ENCODE measurements around the gene RSAD1. TPM values are rescaled to one million over a fixed set of nuclear protein-coding genes. Genes with fewer than 3 reads are reported as not detected.
"Not testable (repeated sequence)": the region's sequence is repeated elsewhere in the genome, so short reads cannot be mapped to it uniquely, and the experiment has no call there.

The RSAD1 gene
- total and polyA plus RNA-seq, 4 donors, result 17.2 to 54.7 (median 34.5) TPM

DNA sequence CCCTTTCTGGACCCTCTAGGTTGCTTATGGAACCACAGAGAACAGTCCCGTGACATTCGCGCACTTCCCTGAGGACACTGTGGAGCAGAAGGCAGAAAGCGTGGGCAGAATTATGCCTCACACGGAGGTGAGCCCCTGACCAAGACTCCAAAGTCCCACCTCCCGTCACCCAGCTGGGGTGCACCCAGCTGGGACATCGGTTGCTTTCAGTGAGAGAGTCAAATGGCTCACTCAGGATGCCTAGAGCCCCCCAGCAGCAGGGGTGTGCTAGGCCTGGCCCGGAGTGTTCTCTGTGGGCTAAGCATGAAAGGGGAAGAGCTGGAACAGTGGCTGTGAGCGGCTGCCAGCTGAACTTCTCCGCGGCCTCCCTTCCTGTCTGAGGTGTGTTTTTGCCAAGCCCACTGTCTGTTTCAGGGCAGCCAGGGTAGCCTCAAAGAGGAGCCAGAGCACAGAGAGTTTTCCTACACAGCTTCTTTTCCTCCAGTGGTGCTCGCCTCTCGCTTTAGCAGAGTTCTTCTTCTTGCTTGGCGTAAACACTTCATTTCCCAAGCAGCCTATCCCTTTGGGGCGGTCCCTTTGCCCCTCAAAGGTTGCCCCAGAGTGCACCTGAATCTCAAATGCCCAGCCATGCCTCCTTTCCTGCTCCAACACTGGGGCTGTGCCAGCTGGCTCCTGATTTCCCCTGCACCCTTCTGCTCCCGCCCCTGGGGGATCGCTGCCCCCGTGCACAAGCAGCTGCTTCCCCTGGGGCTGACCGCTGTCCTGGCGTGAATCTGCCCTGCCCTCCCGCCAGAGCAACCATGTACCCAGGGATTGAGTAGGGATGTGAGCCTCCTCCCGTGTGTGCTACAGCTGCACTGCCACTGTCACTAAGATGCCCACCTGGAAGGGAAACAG is 7.4 kb upstream of the RSAD1 start:
- Histone ChIP-seq H3K4me1 (ENCODE audit: control insufficient read depth, insufficient read depth, low read length) (peaks cover 65% of the 10 kb centered on the region), H3K27me3 (ENCODE audit: control insufficient read depth, insufficient read depth, low read length) (peaks cover 32% of the 10 kb centered on the region), H3K4me3 (ENCODE audit: low read depth, low read length) (no peak overlapping the region), H3K27ac (ENCODE audit: low read depth, low read length) (no peak overlapping the region), H3K9me3 (ENCODE audit: control insufficient read depth, insufficient read depth, low read length) (no peaks in the 10 kb centered on the region), H3K36me3 (ENCODE audit: control insufficient read depth, insufficient read depth, low read length) (peaks cover 6% of the 10 kb centered on the region)
- 81% methylated on average over 20 of the region's 22 CpGs for WGBS (ENCODE audit: insufficient coverage)
- DNase-seq (ENCODE audit: low read depth in 4 of 6, low spot score in 6 of 6), result no peak

- no peak for DNase-seq (ENCODE audit: low read depth in 4 of 6, low spot score in 6 of 6)
- Histone ChIP-seq H3K27ac (ENCODE audit: low read depth, low read length) (no peak overlapping the region), H3K4me1 (ENCODE audit: control insufficient read depth, insufficient read depth, low read length) (peaks cover 55% of the 10 kb centered on the region), H3K27me3 (ENCODE audit: control insufficient read depth, insufficient read depth, low read length) (peaks cover 40% of the 10 kb centered on the region), H3K4me3 (ENCODE audit: low read depth, low read length) (no peak overlapping the region), H3K9me3 (ENCODE audit: control insufficient read depth, insufficient read depth, low read length) (no peaks in the 10 kb centered on the region), H3K36me3 (ENCODE audit: control insufficient read depth, insufficient read depth, low read length) (peaks cover 6% of the 10 kb centered on the region)
- WGBS (ENCODE audit: insufficient coverage), result 93% methylated on average over 10 of the region's 10 CpGs
Measured at GRCh38 chr17:50472286-50472685, 6.4 kb upstream of the RSAD1 start.

DNA sequence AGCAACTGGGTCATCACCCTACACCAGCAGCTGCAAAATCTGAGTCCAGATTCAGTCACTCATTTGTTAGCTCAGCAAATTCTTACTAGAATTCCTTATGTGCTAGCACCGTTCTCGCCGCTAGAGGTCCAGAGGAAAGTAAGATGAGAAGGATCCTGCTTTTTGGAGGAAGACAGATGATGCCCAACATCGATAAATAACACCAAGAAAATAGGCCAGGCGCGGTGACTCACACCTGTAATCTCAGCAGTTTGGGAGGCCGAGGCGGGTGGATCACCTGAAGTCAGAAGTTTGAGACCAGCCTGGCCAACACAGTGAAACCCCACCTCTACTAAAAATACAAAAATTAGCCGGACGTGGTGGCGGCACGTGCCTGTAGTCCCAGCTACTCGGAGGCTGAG is 5.9 kb upstream of the RSAD1 start:
- H3K4me3 ChIP-seq (ENCODE audit: low read depth, low read length); H3K36me3 ChIP-seq (ENCODE audit: control insufficient read depth, insufficient read depth, low read length); H3K9me3 ChIP-seq (ENCODE audit: control insufficient read depth, insufficient read depth, low read length); H3K27ac ChIP-seq (ENCODE audit: low read depth, low read length): not testable (repeated sequence)
- Histone ChIP-seq H3K27me3 (ENCODE audit: control insufficient read depth, insufficient read depth, low read length) (peaks cover 38% of the 10 kb centered on the region), H3K4me1 (ENCODE audit: control insufficient read depth, insufficient read depth, low read length) (peaks cover 53% of the 10 kb centered on the region)
- peak in 1 of 6 donors; percentile 32 for DNase-seq (ENCODE audit: low read depth in 4 of 6, low spot score in 6 of 6)
- WGBS (ENCODE audit: insufficient coverage), result 86% methylated on average over 10 of the region's 13 CpGs

DNA sequence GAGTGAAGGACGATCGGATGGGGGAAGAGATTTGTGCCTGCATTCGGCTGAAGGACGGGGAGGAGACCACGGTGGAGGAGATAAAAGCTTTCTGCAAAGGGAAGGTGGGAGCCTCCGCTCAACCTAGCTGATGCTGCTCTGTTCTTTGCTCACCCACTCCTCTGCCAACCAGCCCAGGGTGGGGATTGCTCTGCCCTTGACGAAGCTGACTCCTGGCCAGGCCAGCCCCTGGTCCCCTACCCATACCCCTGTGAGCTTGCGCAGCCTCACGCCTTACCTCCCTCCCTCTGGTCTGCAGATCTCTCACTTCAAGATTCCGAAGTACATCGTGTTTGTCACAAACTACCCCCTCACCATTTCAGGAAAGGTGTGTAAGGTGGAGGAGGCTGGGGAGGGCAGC is 4.8 kb upstream of the RSAD1 start:
- 96% methylated on average over 5 of the region's 11 CpGs for WGBS (ENCODE audit: insufficient coverage)
- DNase-seq (ENCODE audit: low read depth in 4 of 6, low spot score in 6 of 6), result no peak
- H3K4me3 ChIP-seq (ENCODE audit: low read depth, low read length), result no peak overlapping the region
- peaks cover 49% of the 10 kb centered on the region for H3K4me1 ChIP-seq (ENCODE audit: control insufficient read depth, insufficient read depth, low read length)
- peaks cover 6% of the 10 kb centered on the region for H3K36me3 ChIP-seq (ENCODE audit: control insufficient read depth, insufficient read depth, low read length)
- H3K27me3 ChIP-seq (ENCODE audit: control insufficient read depth, insufficient read depth, low read length), result peaks cover 27% of the 10 kb centered on the region
- no peak overlapping the region for H3K27ac ChIP-seq (ENCODE audit: low read depth, low read length)
- no peaks in the 10 kb centered on the region for H3K9me3 ChIP-seq (ENCODE audit: control insufficient read depth, insufficient read depth, low read length)

GRCh38 chr17:50474523-50474922 is 4.1 kb upstream of the RSAD1 start:
- WGBS (ENCODE audit: insufficient coverage), result 52% methylated on average over 5 of the region's 6 CpGs
- Histone ChIP-seq H3K4me3 (ENCODE audit: low read depth, low read length) (no peak overlapping the region), H3K4me1 (ENCODE audit: control insufficient read depth, insufficient read depth, low read length) (peaks cover 44% of the 10 kb centered on the region), H3K36me3 (ENCODE audit: control insufficient read depth, insufficient read depth, low read length) (peaks cover 6% of the 10 kb centered on the region), H3K9me3 (ENCODE audit: control insufficient read depth, insufficient read depth, low read length) (no peaks in the 10 kb centered on the region), H3K27me3 (ENCODE audit: control insufficient read depth, insufficient read depth, low read length) (peaks cover 21% of the 10 kb centered on the region), H3K27ac (ENCODE audit: low read depth, low read length) (no peak overlapping the region)
- peak in 2 of 6 donors; percentile 19 to 28 for DNase-seq (ENCODE audit: low read depth in 4 of 6, low spot score in 6 of 6)

DNA sequence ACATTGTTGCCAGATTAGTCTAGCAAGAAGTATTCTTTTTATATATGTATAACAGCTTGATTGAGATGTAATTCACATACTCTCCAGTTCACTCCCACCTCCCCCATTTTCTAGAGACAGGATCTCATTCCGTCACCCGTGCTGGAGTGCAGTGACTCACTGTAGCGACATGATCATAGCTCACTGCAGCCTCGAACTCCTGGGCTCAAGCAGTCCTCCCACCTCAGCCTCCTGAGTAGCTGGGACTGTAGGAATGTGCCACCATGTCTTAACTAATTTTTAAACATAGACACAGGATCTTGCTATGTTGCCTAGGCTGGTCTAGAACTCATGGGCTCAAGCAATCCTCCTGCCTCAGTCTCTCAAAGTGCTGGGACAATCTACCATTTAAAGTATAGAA is 3.3 kb upstream of the RSAD1 start:
- 73% methylated on average over 4 of the region's 4 CpGs for WGBS (ENCODE audit: insufficient coverage)
- Histone ChIP-seq H3K4me3 (ENCODE audit: low read depth, low read length) (no peak overlapping the region), H3K27ac (ENCODE audit: low read depth, low read length) (no peak overlapping the region), H3K9me3 (ENCODE audit: control insufficient read depth, insufficient read depth, low read length) (no peaks in the 10 kb centered on the region), H3K4me1 (ENCODE audit: control insufficient read depth, insufficient read depth, low read length) (peaks cover 44% of the 10 kb centered on the region), H3K36me3 (ENCODE audit: control insufficient read depth, insufficient read depth, low read length) (peaks cover 11% of the 10 kb centered on the region), H3K27me3 (ENCODE audit: control insufficient read depth, insufficient read depth, low read length) (peaks cover 12% of the 10 kb centered on the region)
- DNase-seq (ENCODE audit: low read depth in 4 of 6, low spot score in 6 of 6), result no peak

DNA sequence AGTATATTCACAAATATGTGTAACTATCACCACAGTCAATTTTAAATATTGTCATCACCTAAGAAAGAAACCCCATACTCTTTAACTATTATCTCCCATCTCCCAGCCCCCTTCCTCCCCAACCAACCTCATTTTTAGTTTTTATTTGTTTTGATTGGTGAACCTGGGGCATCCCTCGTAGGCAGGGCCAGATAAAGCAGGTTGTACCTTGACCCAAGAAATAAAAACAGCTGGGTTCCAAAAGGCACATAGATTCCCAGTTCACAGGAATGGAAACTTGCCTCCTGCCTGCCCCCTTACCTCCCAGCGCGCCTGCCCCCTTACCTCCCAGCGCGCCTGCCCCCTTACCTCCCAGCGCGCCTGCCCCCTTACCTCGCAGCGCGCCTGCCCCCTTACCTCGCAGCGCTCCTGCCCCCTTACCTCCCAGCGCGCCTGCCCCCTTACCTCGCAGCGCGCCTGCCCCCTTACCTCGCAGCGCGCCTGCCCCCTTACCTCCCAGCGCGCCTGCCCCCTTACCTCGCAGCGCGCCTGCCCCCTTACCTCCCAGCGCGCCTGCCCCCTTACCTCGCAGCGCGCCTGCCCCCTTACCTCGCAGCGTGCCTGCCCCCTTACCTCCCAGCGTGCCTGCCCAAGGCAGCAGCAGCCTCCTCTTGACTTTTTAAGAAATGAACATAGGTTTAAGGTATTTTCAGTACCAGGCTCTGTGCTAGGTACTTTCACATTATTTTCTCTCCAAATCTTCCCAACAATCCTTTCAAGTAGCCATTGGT is 2.7 kb upstream of the RSAD1 start:
- not testable (repeated sequence) for DNase-seq (ENCODE audit: low read depth in 4 of 6, low spot score in 6 of 6); H3K4me3 ChIP-seq (ENCODE audit: low read depth, low read length); H3K27ac ChIP-seq (ENCODE audit: low read depth, low read length); H3K27me3 ChIP-seq (ENCODE audit: control insufficient read depth, insufficient read depth, low read length); H3K9me3 ChIP-seq (ENCODE audit: control insufficient read depth, insufficient read depth, low read length)
- WGBS (ENCODE audit: insufficient coverage), result 31% methylated on average over 7 of the region's 33 CpGs
- Histone ChIP-seq H3K4me1 (ENCODE audit: control insufficient read depth, insufficient read depth, low read length) (peaks cover 38% of the 10 kb centered on the region), H3K36me3 (ENCODE audit: control insufficient read depth, insufficient read depth, low read length) (peaks cover 11% of the 10 kb centered on the region)

DNA sequence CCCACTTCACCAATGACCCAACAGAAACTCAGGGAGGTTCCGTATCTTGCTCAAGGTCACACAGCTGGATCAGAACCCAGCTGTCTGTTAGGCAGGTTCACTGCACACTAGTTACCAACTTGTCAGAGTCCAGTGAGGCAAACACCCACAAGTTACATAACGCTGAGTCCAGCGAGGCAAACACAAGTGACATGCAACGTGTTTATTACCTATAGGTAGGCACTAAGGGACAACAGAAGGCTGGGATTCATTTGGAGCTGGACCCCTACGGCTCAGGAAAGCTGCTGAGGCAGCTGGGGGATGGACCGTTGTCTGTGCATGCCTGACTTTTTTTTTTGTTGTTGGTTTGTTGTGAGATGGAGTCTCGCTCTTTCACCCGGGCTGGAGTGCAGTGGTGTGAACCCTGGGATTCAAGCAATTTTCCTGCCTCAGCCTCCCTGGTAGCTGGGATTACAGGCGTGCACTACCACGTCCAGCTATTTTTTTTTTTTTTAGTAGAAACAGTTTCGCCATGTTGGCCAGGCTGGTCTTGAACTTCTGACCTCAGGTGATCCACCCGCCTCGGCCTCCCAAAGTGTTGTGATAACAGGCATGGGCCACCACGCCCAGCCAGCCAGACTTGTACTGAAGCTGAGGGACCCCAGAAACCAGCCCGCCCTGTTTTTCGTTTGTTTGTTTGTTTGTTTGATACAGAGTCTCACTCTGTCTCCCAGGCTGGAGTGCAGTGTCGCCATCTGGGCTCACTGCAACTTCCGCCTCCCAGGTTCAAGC is 1.9 kb upstream of the RSAD1 start:
- Histone ChIP-seq H3K27ac (ENCODE audit: low read depth, low read length) (no peak overlapping the region), H3K9me3 (ENCODE audit: control insufficient read depth, insufficient read depth, low read length) (no peaks in the 10 kb centered on the region), H3K36me3 (ENCODE audit: control insufficient read depth, insufficient read depth, low read length) (peaks cover 8% of the 10 kb centered on the region), H3K4me1 (ENCODE audit: control insufficient read depth, insufficient read depth, low read length) (peaks cover 31% of the 10 kb centered on the region), H3K4me3 (ENCODE audit: low read depth, low read length) (no peak overlapping the region), H3K27me3 (ENCODE audit: control insufficient read depth, insufficient read depth, low read length) (peaks cover 9% of the 10 kb centered on the region)
- 70% methylated on average over 16 of the region's 18 CpGs for WGBS (ENCODE audit: insufficient coverage)
- no peak for DNase-seq (ENCODE audit: low read depth in 4 of 6, low spot score in 6 of 6)

GRCh38 chr17:50477976-50478375 is 684 bp upstream of the RSAD1 start:
- H3K4me1 ChIP-seq (ENCODE audit: control insufficient read depth, insufficient read depth, low read length), result peaks cover 23% of the 10 kb centered on the region
- no peaks in the 10 kb centered on the region for H3K9me3 ChIP-seq (ENCODE audit: control insufficient read depth, insufficient read depth, low read length)
- peak in 1 of 6 donors; percentile 18 for DNase-seq (ENCODE audit: low read depth in 4 of 6, low spot score in 6 of 6)
- 95% methylated on average over 3 of the region's 7 CpGs for WGBS (ENCODE audit: insufficient coverage)
- H3K36me3 ChIP-seq (ENCODE audit: control insufficient read depth, insufficient read depth, low read length), result peaks cover 18% of the 10 kb centered on the region
- peak overlapping the region; percentile 81 for H3K27ac ChIP-seq (ENCODE audit: low read depth, low read length)
- H3K4me3 ChIP-seq (ENCODE audit: low read depth, low read length), result peak overlapping the region; percentile 89
- H3K27me3 ChIP-seq (ENCODE audit: control insufficient read depth, insufficient read depth, low read length), result peaks cover 9% of the 10 kb centered on the region
